Hepatocyte (in vitro differentiated cells): Measurements from ENCODE around the gene LENG8.

Experiments
- CTCF ChIP-seq: fragments of 200-600 bp; sonication (generic); IDR thresholded peaks from 2 replicates; pipeline ENCODE4 v1.5.1; 2016; ENCODE audit warnings: antibody characterized with exemption, mild to moderate bottlenecking; ENCODE audit not compliant: poor library complexity
- EZH2 ChIP-seq: fragments of 200-600 bp; sonication (generic); IDR thresholded peaks from 2 replicates; pipeline ENCODE4 v1.6.1; 2016; ENCODE audit warnings: antibody characterized with exemption, mild to moderate bottlenecking, borderline replicate concordance
- EZH2phosphoT487 ChIP-seq: fragments of 200-600 bp; sonication (generic); IDR thresholded peaks from one replicate; pipeline ENCODE4 v1.6.1; 2018; ENCODE audit warnings: antibody characterized with exemption, mild to moderate bottlenecking, low read depth, moderate library complexity; ENCODE audit not compliant: unreplicated experiment, severe bottlenecking

GRCh38 chr19:54489766-54490165, 40.8 kb downstream of the LENG8 start:
- no peak for TF ChIP-seq CTCF
- TF ChIP-seq EZH2phosphoT487: no peak
- TF ChIP-seq EZH2: no peak
